Hepatocyte (in vitro differentiated cells): Measurements from ENCODE around the gene IL22RA1. TPM values are rescaled to one million over a fixed set of nuclear protein-coding genes. Genes with fewer than 3 reads are reported as not detected.
A peak's percentile ranks its signal among the peaks of the same experiment; 100 is the strongest.

ENCODE experiments used
- DNase-seq: peaks from one replicate; pipeline ENCODE4 v3.0.0-alpha.2; 2016; ENCODE audit warnings: low spot score
- H2AFZ ChIP-seq: fragments of 200-600 bp; sonication (generic); 2 replicates; pipeline ENCODE4 v1.6.0; 2016; ENCODE audit warnings: antibody characterized with exemption, mild to moderate bottlenecking
- H3K27ac ChIP-seq: fragments of 200-600 bp; sonication (generic); 2 replicates; pipeline ENCODE4 v1.5.1; 2016; ENCODE audit warnings: mild to moderate bottlenecking
- H3K27me3 ChIP-seq: fragments of 200-600 bp; sonication (generic); 2 replicates; pipeline ENCODE4 v1.6.1; 2016
- H3K36me3 ChIP-seq: fragments of 200-600 bp; sonication (generic); replicated peaks from 2 replicates; pipeline ENCODE4 v1.5.1; 2016; ENCODE audit warnings: low read depth; ENCODE audit not compliant: insufficient read depth
- H3K4me1 ChIP-seq: fragments of 200-600 bp; sonication (generic); 2 replicates; pipeline ENCODE4 v1.5.1; 2016; ENCODE audit warnings: mild to moderate bottlenecking, moderate library complexity; ENCODE audit not compliant: insufficient read depth
- H3K4me2 ChIP-seq: fragments of 200-600 bp; sonication (generic); 2 replicates; pipeline ENCODE4 v1.6.0; 2016
- H3K4me3 ChIP-seq: fragments of 200-600 bp; sonication (generic); 2 replicates; pipeline ENCODE4 v1.5.1; 2016; ENCODE audit warnings: mild to moderate bottlenecking
- H3K79me2 ChIP-seq: fragments of 200-600 bp; sonication (generic); 2 replicates; pipeline ENCODE4 v1.6.0; 2017; ENCODE audit warnings: mild to moderate bottlenecking
- H3K9me2 ChIP-seq: fragments of 200-600 bp; sonication (generic); replicated peaks from 2 replicates; pipeline ENCODE4 v1.6.0; 2017; ENCODE audit warnings: mild to moderate bottlenecking; ENCODE audit not compliant: insufficient read depth
- H3K9me3 ChIP-seq: fragments of 200-600 bp; sonication (generic); 2 replicates; pipeline ENCODE4 v1.5.1; 2016; ENCODE audit warnings: low read depth, mild to moderate bottlenecking
- H4K20me1 ChIP-seq: fragments of 200-600 bp; sonication (generic); 2 replicates; pipeline ENCODE4 v1.6.0; 2016; ENCODE audit warnings: mild to moderate bottlenecking; ENCODE audit not compliant: insufficient read depth, poor library complexity, severe bottlenecking
- EZH2 ChIP-seq: fragments of 200-600 bp; sonication (generic); IDR thresholded peaks from 2 replicates; pipeline ENCODE4 v1.6.1; 2016; ENCODE audit warnings: antibody characterized with exemption, mild to moderate bottlenecking, borderline replicate concordance
- EZH2phosphoT487 ChIP-seq: fragments of 200-600 bp; sonication (generic); IDR thresholded peaks from one replicate; pipeline ENCODE4 v1.6.1; 2018; ENCODE audit warnings: antibody characterized with exemption, mild to moderate bottlenecking, low read depth, moderate library complexity; ENCODE audit not compliant: unreplicated experiment, severe bottlenecking
- WGBS: methylation state at CpG from one replicate; pipeline ENCODE4 v1.1.6; 2016; ENCODE audit warnings: low lambda C conversion rate; ENCODE audit errors: missing lambda C conversion rate; 5-methylcytosine and 5-hydroxymethylcytosine counted together
- polyA plus RNA-seq: library from polyadenylated mRNA; unstranded; fragments of >200 nt; fragmentation: Nextera tagmentation; extraction: Ambion mirVana; gene quantifications from 2 replicates; pipeline ENCODE4 v1.2.1, GENCODE V29; 2016
- total RNA-seq: library from RNA; depleted of rRNA; stranded (reverse); fragments of >200 nt; gene quantifications from 2 replicates; pipeline ENCODE4 v1.2.3, GENCODE V29; 2014
- TF ChIP-seq, protein P1 (sequence below): fragments of 200-600 bp; sonication (generic); IDR thresholded peaks from 2 replicates; pipeline ENCODE4 v1.5.1; 2016; ENCODE audit warnings: antibody characterized with exemption, mild to moderate bottlenecking; ENCODE audit not compliant: poor library complexity

Gene IL22RA1
- total and polyA plus RNA-seq, 2 experiments from 2014 or later, result 6.1 to 8.2 TPM

DNA sequence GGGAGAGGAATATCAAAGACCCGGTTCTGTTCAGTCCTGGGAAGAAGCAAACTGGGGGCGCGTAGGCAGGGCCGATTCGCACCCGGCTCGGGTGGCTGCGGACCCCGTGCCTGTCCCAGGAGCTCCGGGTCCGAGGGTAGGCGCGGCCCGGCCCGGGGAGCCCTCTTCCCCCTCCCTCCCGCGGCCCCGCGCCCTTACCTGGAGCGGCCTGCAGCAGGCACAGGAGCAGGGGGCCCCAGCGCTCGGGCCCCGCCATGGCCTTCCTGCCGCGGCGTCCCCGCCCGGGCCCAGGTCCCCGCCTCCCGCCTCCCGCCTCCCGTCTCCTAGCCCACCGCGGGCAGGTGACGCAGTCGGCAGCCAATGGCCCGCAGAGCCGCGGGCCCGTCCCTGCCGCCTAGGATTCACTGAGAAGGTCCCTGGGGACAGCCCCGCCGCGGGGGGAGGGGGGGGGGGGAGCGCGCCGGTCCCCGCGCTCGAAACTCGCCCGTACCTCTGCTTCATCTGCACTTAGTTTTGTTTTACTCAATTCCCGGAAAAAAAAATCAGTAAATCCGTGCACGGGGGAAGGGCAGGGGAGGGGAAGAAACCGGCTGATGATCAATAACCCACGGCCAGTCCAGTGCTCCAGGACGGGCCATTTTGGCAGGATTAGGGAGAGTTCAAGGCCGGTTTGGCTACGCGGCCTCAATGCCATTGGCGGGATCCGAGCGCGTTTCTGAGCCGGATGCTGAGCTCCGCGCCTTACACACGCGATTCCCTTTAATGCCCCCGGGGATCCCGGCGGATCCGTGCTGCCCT, 44.3 kb upstream of the IL22RA1 start, which contains the start of gene IFNLR1:
TSS of gene IFNLR1 (minus strand) at position 297 of the 798 bp plus-strand sequence. CDS start at position 256, 41 bp downstream.
- Histone ChIP-seq H4K20me1 (no peaks in the 10 kb centered on the region), H3K27ac (peak within 1 kb of the TSS; percentile 94), H3K79me2 (peaks cover 26% of the 10 kb centered on the region), H3K4me2 (peak within 1 kb of the TSS; percentile 94), H3K4me1 (no peaks in the 10 kb centered on the region), H3K27me3 (no peaks in the 10 kb centered on the region), H3K36me3 (no peaks in the 10 kb centered on the region), H3K9me3 (no peaks in the 10 kb centered on the region), H2AFZ (peak within 1 kb of the TSS; percentile 90), H3K4me3 (peak within 1 kb of the TSS; percentile 73), H3K9me2 (no peaks in the 10 kb centered on the region)
- under 1% methylated on average over 45 of the region's 74 CpGs for WGBS
- TF ChIP-seq EZH2 (no peak), EZH2phosphoT487 (no peak)
- TF ChIP-seq, protein P1, sequence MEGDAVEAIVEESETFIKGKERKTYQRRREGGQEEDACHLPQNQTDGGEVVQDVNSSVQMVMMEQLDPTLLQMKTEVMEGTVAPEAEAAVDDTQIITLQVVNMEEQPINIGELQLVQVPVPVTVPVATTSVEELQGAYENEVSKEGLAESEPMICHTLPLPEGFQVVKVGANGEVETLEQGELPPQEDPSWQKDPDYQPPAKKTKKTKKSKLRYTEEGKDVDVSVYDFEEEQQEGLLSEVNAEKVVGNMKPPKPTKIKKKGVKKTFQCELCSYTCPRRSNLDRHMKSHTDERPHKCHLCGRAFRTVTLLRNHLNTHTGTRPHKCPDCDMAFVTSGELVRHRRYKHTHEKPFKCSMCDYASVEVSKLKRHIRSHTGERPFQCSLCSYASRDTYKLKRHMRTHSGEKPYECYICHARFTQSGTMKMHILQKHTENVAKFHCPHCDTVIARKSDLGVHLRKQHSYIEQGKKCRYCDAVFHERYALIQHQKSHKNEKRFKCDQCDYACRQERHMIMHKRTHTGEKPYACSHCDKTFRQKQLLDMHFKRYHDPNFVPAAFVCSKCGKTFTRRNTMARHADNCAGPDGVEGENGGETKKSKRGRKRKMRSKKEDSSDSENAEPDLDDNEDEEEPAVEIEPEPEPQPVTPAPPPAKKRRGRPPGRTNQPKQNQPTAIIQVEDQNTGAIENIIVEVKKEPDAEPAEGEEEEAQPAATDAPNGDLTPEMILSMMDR, result no peak
- DNase-seq, result peak; percentile 89

DNA sequence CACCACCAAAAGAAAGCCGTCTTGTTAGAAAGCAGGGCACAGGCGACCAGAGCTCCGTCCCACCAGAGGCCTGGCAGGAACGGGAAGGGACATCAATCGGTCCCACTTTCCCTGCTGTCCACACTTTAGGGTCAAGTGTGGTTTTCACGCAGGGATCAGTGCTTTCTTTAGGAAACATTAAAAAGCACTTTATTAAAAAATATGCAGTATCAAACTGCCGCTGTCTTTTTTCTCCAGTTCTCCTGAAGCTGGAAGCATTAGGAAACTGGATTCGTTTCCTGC, 43.7 kb upstream of the IL22RA1 start:
- Histone ChIP-seq H4K20me1 (no peaks in the 10 kb centered on the region), H3K4me1 (no peaks in the 10 kb centered on the region), H3K27me3 (no peaks in the 10 kb centered on the region), H3K36me3 (no peaks in the 10 kb centered on the region), H3K79me2 (peaks cover 27% of the 10 kb centered on the region), H2AFZ (peak overlapping the region; percentile 90), H3K27ac (peak overlapping the region; percentile 94), H3K9me2 (no peaks in the 10 kb centered on the region), H3K4me2 (peak overlapping the region; percentile 94), H3K4me3 (peak overlapping the region; percentile 73), H3K9me3 (no peaks in the 10 kb centered on the region)
- no peak for TF ChIP-seq EZH2phosphoT487
- no peak for TF ChIP-seq EZH2
- TF ChIP-seq, protein P1, result no peak
- 23% methylated on average over 8 of the region's 8 CpGs for whole genome bisulfite sequencing
- DNase-seq, result no peak

DNA sequence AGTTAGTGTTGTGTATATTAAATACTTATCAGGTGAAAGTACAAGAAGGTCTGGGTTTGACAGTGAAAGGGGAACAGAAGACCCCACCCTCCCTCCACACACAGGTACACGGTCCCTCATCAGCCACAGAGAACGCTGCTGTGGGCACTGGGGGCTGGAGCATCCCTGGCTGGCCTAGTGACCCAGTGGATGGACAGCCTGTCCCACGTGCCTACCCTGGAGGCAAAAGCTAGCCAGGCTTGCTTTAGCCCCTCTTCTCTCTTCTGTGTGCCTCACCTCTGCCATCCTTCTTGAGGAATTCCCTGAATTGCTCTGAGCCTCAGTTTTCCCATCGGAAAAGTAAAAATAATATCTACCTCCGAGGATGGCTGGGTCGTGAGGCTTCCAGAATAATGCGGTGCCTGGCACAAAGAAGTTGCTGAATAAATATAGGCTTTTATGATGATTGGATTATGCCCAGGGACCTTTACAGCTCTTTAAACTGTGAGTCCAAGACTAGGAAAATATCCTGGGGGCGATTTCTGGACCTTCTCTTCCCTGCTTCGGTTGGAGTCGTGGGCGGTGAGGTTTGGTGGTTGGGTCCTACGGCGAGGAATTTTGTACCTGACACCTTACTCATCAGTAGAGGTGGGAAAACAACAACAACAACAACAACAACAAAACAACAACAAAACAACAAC, 43.2 kb upstream of the IL22RA1 start:
- no peaks in the 10 kb centered on the region for H3K27me3 ChIP-seq
- H3K9me2 ChIP-seq, result no peaks in the 10 kb centered on the region
- TF ChIP-seq, protein P1, result no peak
- TF ChIP-seq EZH2phosphoT487 (no peak), EZH2 (no peak)
- H3K27ac ChIP-seq, result peak overlapping the region; percentile 94
- peak overlapping the region; percentile 90 for H2AFZ ChIP-seq
- no peaks in the 10 kb centered on the region for H4K20me1 ChIP-seq
- DNase-seq, result peak; percentile 40
- H3K4me3 ChIP-seq, result peak overlapping the region; percentile 73
- H3K79me2 ChIP-seq, result peaks cover 27% of the 10 kb centered on the region
- 56% methylated on average over 13 of the region's 13 CpGs for WGBS
- no peaks in the 10 kb centered on the region for H3K9me3 ChIP-seq
- H3K4me2 ChIP-seq, result peak overlapping the region; percentile 94
- H3K4me1 ChIP-seq, result no peaks in the 10 kb centered on the region
- H3K36me3 ChIP-seq, result no peaks in the 10 kb centered on the region
